Measurements from ENCODE around the gene SPACA4. TPM values are rescaled to one million over a fixed set of nuclear protein-coding genes. Genes with fewer than 3 reads are reported as not detected.
A peak's percentile ranks its signal among the peaks of the same experiment; 100 is the strongest.

The SPACA4 gene
- total RNA-seq, 1 experiment from 2014 or later = not detected

GRCh38 chr19:48646722-48647216 lies 40.2 kb downstream of the SPACA4 start:
- DNase-seq = no peak
- no peaks in the 10 kb centered on the region for H3K9me3 ChIP-seq
- peaks cover 8% of the 10 kb centered on the region for H3K27me3 ChIP-seq
- peak overlapping the region; percentile 41 for H3K4me3 ChIP-seq
- H3K36me3 ChIP-seq = no peaks in the 10 kb centered on the region

GRCh38 chr19:48648134-48648533 lies 41.6 kb downstream of the SPACA4 start:
- Histone ChIP-seq H3K9me3 (no peaks in the 10 kb centered on the region), H3K36me3 (no peaks in the 10 kb centered on the region), H3K4me3 (no peak overlapping the region), H3K27me3 (peaks cover 8% of the 10 kb centered on the region)
- no peak for DNase-seq

- Histone ChIP-seq H3K36me3 (no peaks in the 10 kb centered on the region), H3K27me3 (peaks cover 3% of the 10 kb centered on the region), H3K4me3 (no peak overlapping the region), H3K9me3 (no peaks in the 10 kb centered on the region)
- DNase-seq = no peak
These were observed 44.6 kb downstream of the SPACA4 start for GRCh38 chr19:48650974-48651682.

- Histone ChIP-seq H3K4me3 (no peak overlapping the region), H3K27me3 (no peaks in the 10 kb centered on the region), H3K36me3 (no peaks in the 10 kb centered on the region), H3K9me3 (no peaks in the 10 kb centered on the region)
- DNase-seq = no peak
These were observed 45.1 kb downstream of the SPACA4 start for GRCh38 chr19:48651683-48652048.

- H3K9me3 ChIP-seq = no peaks in the 10 kb centered on the region
- H3K4me3 ChIP-seq = no peak overlapping the region
- DNase-seq = no peak
- no peaks in the 10 kb centered on the region for H3K36me3 ChIP-seq
- H3K27me3 ChIP-seq = no peaks in the 10 kb centered on the region
These were observed 47.9 kb downstream of the SPACA4 start for GRCh38 chr19:48654299-48655059.

GRCh38 chr19:48656840-48657474 lies 50.4 kb downstream of the SPACA4 start:
- no peaks in the 10 kb centered on the region for H3K36me3 ChIP-seq
- DNase-seq = peak; percentile 76
- H3K9me3 ChIP-seq = no peaks in the 10 kb centered on the region
- no peak overlapping the region for H3K4me3 ChIP-seq
- H3K27me3 ChIP-seq = no peaks in the 10 kb centered on the region

Other genes with a start within 250 kb of the SPACA4 start
- 3.4 and 5.1 TPM in 2 replicates for gene TMEM143, start 242.8 kb upstream of the SPACA4 start, total RNA-seq (2014; rRNA removed; shearing (Covaris generic); ENCODE audit: low replicate concordance)
- gene SYNGR4, start 242.4 kb upstream of the SPACA4 start, total RNA-seq (2014; rRNA removed; shearing (Covaris generic); ENCODE audit: low replicate concordance) = not detected in 2 replicates
- gene KDELR1, start 215.2 kb upstream of the SPACA4 start, total RNA-seq (2014; rRNA removed; shearing (Covaris generic); ENCODE audit: low replicate concordance) = 51.3 and 103 TPM in 2 replicates
- 0.03 TPM in 1 of 2 replicates, not detected in the other for gene GRIN2D, start 213.1 kb upstream of the SPACA4 start, total RNA-seq (2014; rRNA removed; shearing (Covaris generic); ENCODE audit: low replicate concordance)
- 86.6 and 138 TPM in 2 replicates for gene GRWD1, start 160.8 kb upstream of the SPACA4 start, total RNA-seq (2014; rRNA removed; shearing (Covaris generic); ENCODE audit: low replicate concordance)
- 0.22 and 0.43 TPM in 2 replicates for gene KCNJ14, start 151.2 kb upstream of the SPACA4 start, total RNA-seq (2014; rRNA removed; shearing (Covaris generic); ENCODE audit: low replicate concordance)
- gene CYTH2, start 137.4 kb upstream of the SPACA4 start, total RNA-seq (2014; rRNA removed; shearing (Covaris generic); ENCODE audit: low replicate concordance) = 84.7 and 163 TPM in 2 replicates
- not detected in 2 replicates for gene LMTK3, start 94.9 kb upstream of the SPACA4 start, total RNA-seq (2014; rRNA removed; shearing (Covaris generic); ENCODE audit: low replicate concordance)
- 0.49 TPM in 1 of 2 replicates, not detected in the other for gene SULT2B1, start 54.6 kb upstream of the SPACA4 start, total RNA-seq (2014; rRNA removed; shearing (Covaris generic); ENCODE audit: low replicate concordance)
- gene FAM83E, start 8.3 kb downstream of the SPACA4 start, total RNA-seq (2014; rRNA removed; shearing (Covaris generic); ENCODE audit: low replicate concordance) = not detected in 2 replicates
- 3,057 and 3,727 TPM in 2 replicates for gene RPL18, start 12.4 kb downstream of the SPACA4 start, total RNA-seq (2014; rRNA removed; shearing (Covaris generic); ENCODE audit: low replicate concordance)
- 6.7 and 8.6 TPM in 2 replicates for gene SPHK2, start 12.8 kb downstream of the SPACA4 start, total RNA-seq (2014; rRNA removed; shearing (Covaris generic); ENCODE audit: low replicate concordance)
- gene DBP, start 30.6 kb downstream of the SPACA4 start, total RNA-seq (2014; rRNA removed; shearing (Covaris generic); ENCODE audit: low replicate concordance) = 9.3 and 14.5 TPM in 2 replicates
- gene CA11, start 39.4 kb downstream of the SPACA4 start, total RNA-seq (2014; rRNA removed; shearing (Covaris generic); ENCODE audit: low replicate concordance) = 1.3 TPM in 1 of 2 replicates, not detected in the other
- not detected in 2 replicates for gene NTN5, start 66.3 kb downstream of the SPACA4 start, total RNA-seq (2014; rRNA removed; shearing (Covaris generic); ENCODE audit: low replicate concordance)
- gene FUT2, start 89.2 kb downstream of the SPACA4 start, total RNA-seq (2014; rRNA removed; shearing (Covaris generic); ENCODE audit: low replicate concordance) = not detected in 2 replicates
- 0.79 TPM in 1 of 2 replicates, not detected in the other for gene MAMSTR, start 113.0 kb downstream of the SPACA4 start, total RNA-seq (2014; rRNA removed; shearing (Covaris generic); ENCODE audit: low replicate concordance)
- 0.72 TPM in 1 of 2 replicates, not detected in the other for gene RASIP1, start 133.9 kb downstream of the SPACA4 start, total RNA-seq (2014; rRNA removed; shearing (Covaris generic); ENCODE audit: low replicate concordance)
- gene IZUMO1, start 140.2 kb downstream of the SPACA4 start, total RNA-seq (2014; rRNA removed; shearing (Covaris generic); ENCODE audit: low replicate concordance) = not detected in 2 replicates
- gene FUT1, start 145.9 kb downstream of the SPACA4 start, total RNA-seq (2014; rRNA removed; shearing (Covaris generic); ENCODE audit: low replicate concordance) = 0.07 and 0.16 TPM in 2 replicates
- gene FGF21, start 148.8 kb downstream of the SPACA4 start, total RNA-seq (2014; rRNA removed; shearing (Covaris generic); ENCODE audit: low replicate concordance) = not detected in 2 replicates
- gene BCAT2, start 204.3 kb downstream of the SPACA4 start, total RNA-seq (2014; rRNA removed; shearing (Covaris generic); ENCODE audit: low replicate concordance) = 21.3 and 59.1 TPM in 2 replicates
- not detected in 2 replicates for gene HSD17B14, start 229.7 kb downstream of the SPACA4 start, total RNA-seq (2014; rRNA removed; shearing (Covaris generic); ENCODE audit: low replicate concordance)

Data from MG63 (cell line).